GM12892 (cell line): ENCODE data around the gene DKK1.

Source experiments
- POLR2A ChIP-seq: IDR thresholded peaks from 2 replicates; pipeline ENCODE4 v1.6.1; 2011; ENCODE audit warnings: low read depth, low read length, control low read depth
- POLR2AphosphoS5 ChIP-seq: IDR thresholded peaks from 2 replicates; pipeline ENCODE4 v1.6.1; 2011; ENCODE audit warnings: low read depth, low read length, control low read depth
- TAF1 ChIP-seq: IDR thresholded peaks from 2 replicates; pipeline ENCODE4 v1.6.1; 2011; ENCODE audit warnings: low read depth, mild to moderate bottlenecking, control low read depth, low read length, borderline replicate concordance

DNA sequence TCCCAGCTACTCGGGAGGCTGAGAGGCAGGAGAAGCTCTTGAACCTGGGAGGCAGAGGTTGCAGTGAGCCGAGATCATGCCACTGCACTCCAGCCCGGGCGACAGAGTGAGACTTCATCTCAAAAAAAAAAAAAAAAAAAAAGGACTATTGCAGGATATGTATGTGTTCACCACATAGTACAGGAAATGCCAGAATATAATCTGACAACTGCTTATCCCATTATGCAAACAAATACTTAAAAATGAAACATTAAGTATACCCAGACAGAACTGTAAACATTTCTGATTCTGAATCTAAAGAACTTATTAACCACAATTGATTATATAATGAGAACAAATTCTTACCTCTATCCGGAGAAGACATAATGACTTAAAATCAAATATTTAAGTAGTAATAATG is 18.7 kb downstream of the DKK1 start:
- no peak for TF ChIP-seq POLR2A
- no peak for TF ChIP-seq TAF1
- no peak for TF ChIP-seq POLR2AphosphoS5
